Muscle of back (tissue), 11 donors: ENCODE measurements around the gene CADM4. TPM values are rescaled to one million over a fixed set of nuclear protein-coding genes. Genes with fewer than 3 reads are reported as not detected.

Source experiments
- DNase-seq, 3 donors: peaks; one replicate each; pipeline versions ENCODE4 v3.0.0 to v3.0.0-alpha.2; 2013
- polyA plus RNA-seq, 10 donors: library from polyadenylated mRNA; unstranded; fragments of 120-200 nt; gene quantifications; one replicate each; pipeline ENCODE4 v1.2.1, GENCODE V29; 2013; ENCODE audit not compliant: insufficient read length in 10 of 10

CADM4 gene
- polyA plus RNA-seq, 10 donors = 5.6 to 19.4 (median 8.7) TPM

DNA sequence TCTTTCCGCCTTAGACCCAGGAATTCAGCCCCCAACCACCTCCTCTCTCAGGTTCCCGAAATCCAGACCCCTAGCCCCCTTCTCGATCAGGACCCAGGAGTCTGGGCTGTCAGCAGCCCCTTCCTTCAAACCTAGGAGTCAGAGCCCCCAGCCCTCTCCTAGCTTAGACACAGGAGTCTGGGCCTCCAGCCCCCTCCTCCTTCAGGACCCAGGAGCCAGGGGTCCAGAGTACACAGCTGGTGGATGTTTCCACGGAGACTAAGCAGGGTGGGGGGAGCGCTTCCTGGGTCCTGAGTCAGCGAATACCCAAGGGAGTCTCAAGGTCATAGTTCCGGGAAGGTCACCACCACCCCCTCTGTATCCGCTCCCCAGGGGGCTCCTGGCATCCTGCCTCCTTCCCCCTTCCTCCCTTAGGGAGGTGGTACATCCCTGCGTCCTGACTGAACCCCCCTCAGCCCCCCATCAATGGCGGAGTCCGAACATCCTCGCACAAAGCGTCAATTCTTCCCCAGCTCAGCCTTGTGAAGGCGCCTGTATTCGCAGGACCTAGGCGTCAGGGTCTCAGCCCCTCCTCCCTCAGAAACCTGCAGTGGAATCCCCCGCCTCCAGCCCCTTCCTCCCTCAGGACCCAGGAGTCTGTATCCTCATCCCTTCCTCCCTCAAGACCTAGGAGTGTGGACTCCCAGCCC is 4.6 kb downstream of the CADM4 start:
- peak in 1 of 3 donors; percentile 48 for DNase-seq

DNA sequence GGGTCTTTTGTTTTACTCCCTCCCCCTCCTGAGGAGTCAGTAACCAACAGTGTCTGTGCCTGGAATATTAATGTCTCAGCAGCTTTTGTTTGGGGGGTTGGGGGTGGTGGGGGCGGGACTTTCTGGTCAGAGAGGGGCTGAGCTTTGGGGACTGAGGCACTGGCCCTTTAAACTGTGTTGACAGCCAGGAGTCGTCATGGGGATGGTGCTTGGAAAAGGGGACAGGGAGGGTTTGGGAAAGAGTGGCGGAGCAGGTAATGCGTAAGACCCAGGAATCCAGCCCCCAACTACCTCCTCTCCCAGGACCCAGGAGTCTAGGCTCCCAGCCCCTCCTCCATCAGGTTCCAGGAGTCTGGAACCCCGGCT is 5.2 kb downstream of the CADM4 start:
- no peak for DNase-seq

DNA sequence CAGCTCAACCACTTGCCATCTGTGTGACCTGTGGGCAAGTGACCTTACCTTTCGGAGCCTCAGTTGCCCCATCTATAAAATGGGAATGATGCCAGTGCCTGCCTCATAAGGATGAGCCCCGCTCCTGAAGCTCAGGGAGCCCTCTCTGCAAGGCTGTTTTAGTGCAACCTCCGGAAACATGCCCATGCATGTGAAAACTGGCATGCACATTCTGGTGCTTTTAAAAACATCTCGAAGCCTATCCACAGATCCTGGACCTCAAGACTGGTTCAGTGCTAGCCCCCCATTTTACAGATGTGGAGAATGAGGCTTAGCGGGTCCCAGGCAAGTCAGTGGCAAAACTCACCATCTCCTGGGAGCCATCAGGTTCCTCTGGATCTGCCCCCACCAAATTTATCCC is 5.6 kb downstream of the CADM4 start:
- no peak for DNase-seq

DNA sequence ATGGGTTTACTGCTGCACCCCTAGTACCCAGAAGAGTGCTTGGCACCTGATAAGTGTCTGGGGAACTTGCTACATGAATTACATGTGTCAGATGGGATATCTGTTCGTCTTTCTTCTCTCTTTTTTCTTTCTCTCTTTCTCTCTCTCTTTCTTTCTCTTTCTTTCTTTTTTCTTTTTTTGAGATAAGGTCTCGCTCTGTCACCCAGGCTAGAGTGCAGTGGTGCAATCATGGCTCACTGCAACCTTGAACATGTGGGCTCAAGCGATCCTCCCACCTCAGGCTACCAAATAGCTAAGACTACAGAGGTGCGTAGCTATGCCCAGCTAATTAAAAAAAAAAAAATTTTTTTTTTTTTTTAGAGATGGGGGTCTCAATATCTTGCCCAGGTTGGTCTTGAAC is 6.1 kb downstream of the CADM4 start:
- DNase-seq = no peak

DNA sequence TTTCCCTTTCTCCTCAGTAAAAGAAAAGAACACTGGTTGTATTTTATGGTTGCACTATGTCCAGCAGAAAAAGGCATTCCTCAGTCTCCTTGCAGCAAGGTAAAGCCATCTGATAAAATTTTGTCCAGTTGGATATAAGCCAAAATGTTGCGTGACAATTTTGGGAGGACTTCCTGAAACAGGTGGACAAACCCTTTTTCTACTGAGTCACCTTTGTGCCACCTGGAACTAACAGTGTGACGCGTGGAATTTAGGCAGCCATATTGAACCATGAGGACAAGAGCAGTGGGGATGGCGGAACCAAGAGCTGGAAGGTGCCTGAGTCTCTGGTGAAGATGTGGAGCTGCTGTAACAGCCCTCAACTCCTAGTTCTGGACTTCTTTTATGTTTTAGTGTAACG is 8.2 kb downstream of the CADM4 start:
- no peak for DNase-seq

DNA sequence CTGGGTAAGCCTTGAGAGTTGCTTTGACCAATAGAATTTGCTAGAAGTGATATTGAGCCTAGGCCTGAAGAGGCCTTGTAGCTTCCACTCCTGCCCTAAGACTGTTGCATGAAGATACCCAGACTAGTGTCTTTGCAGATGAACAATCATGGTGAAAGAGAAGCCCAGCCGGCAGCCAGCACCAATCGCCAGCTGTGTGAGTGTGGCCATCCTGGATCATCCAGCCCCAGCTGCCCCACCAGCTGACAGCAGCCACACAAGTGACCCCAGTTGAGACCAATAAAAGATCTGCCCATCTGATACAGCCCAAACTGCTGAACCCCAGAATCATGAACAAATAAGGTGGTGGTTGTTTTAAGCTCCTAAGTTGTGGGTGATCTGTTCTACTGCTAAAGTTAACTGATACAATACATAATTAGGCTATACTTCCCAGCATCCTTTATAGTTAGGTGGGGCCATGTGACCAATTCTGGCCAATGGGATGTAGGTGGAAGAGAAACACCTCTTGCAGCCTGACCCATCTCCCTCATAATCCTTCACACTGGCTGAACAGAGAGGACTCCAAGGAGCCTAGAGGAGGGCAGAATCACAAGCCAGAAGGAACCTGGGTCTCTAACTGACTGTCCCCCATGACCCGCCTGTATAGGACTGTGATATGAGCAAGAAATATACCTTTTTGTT is 10.9 kb downstream of the CADM4 start:
- DNase-seq = no peak

DNA sequence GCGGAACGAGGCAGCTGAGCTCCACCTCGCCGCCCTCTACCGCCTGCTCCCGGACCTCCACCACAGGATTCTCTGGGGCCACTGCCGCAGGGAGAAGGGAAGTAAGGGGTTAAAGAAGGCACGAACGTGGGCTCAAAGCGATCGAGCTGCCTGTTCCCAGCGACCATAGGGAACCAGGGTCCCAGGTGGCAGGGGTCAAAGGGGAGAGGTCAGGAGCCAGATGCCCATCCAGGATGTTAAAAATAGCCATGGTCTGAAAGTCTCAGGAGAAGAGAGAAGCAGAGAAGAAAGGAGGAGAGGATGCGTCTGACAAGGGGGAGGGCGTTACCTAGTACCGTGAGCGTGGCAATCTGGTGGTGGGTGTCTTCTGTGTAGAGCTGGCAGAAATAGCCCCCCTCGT is 12.8 kb downstream of the CADM4 start:
- DNase-seq = no peak

DNA sequence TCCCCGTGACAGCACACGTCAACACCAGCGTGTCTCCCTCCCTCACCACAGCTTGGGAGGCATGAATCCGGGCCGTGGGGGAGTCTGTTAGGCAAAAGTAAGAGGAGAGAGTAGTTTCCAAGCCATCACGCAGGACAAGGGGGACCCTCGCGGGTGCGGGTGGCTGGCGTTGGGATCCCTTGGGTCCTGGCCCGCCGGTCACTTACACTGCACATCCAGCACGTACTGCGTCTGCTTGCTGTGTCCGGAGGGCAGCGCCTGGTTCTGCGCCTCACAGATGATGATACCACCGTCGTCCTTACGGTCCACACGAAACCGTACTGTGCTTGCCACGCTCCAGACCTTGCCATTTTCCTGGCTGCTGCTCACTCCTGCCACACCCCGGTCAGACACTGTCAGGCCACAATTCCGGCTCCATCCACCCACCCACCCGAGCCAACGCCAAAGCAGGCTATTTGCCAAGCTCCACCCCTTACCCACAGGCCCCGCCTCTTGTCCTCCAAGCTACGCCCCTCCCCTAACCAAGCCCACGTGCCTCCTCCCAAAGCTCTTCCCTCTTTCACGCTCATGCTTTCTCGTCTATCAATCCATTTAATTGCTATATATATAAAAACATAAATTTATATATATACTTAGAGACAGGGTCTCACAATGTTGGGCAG is 13.6 kb downstream of the CADM4 start:
- DNase-seq = no peak

DNA sequence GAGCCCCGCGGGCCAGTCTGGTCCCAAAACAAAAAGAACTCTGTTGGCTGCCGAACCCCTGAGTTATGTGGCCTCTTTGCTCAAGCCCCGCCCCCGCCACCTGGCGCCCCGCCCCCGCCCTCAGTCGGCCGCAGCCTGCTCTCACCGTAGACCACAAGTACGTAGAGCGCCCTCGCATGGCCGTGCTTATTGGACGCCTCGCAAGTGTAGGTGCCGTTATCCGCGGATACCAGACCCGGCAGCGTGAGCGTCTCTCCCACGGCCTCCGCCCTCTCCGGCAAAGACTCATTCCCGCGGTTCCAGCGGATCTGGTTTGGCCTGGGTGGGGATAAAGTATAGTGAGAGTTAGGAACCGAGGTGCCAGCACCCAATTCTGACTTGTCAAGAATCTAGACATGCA is 14.7 kb downstream of the CADM4 start:
- DNase-seq = peak in 1 of 3 donors; percentile 26

DNA sequence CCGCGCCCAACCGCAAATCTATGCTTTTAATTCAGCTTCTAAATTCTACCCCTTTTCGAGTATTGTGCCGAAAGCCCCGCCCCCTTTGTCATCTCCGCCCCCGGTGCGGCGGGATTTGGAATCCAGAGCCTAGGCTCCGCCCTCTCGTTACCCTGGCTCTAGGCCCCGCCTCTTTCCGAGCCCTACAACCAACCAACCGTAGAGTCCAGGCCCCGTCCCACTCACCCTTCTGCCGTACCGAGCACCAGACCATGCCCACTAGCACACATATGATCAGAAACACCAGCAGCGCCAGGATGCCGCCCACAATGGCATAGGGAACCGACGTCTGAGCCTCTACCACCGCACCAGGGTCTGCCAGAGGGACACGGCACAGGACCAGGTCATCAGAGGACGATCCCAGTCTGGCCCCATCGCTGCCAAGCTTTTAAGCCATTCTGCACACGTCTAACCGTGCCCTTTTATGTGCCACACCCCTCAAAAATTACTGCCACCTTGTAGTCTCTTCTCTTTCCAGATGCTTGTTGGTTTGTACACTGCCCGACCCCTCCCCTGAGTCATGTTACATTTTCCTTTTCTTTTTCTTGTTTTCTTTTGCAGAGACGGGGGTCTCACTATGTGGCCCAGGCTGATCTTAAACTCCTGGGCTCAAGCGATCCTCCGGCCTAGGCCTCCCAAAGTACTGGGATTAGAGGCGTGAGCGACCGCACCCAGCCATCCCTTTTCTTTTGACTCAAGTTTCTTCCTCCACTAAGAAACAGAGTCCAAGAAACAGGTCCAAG is 15.6 kb downstream of the CADM4 start:
- no peak for DNase-seq

DNA sequence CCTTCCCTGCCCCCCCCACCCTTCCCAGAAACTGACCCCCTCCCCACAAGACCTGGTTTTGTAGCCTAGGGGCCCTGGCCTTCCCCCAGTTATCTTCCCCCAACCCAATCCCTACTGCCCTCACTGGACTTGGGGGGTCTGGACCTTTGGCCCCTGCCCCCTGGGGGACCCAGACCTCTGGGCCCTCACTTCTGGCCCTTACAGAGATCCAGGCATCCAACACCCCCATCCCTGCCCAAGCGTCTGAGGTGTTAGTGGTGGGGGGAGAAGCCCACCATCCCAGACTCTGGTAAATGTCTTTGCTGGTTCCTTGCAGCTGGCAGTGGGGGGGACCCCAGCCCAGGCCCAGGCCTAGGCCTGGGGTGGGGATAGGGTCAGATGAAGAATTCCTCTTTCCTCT is 16.7 kb downstream of the CADM4 start:
- DNase-seq = no peak

DNA sequence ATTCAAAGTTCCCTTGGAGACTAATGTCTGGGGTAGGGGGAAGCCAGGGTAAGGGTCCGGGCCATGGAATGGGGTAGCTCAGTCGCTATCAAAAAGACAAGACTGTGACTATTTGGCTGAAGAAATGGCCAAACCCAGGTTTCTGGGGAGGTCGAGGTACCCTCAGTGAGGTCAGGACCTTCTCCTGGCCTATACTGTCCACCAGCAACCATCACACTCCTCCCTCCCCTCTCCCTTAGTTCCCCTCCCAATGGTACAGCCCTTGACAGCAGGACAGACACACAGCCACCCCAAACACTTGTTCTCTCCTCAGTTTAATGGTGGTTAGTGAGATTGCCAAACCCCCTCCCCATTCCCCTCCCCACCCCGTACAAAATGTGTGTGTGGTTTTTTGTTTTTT is 17.6 kb downstream of the CADM4 start:
- DNase-seq = no peak

DNA sequence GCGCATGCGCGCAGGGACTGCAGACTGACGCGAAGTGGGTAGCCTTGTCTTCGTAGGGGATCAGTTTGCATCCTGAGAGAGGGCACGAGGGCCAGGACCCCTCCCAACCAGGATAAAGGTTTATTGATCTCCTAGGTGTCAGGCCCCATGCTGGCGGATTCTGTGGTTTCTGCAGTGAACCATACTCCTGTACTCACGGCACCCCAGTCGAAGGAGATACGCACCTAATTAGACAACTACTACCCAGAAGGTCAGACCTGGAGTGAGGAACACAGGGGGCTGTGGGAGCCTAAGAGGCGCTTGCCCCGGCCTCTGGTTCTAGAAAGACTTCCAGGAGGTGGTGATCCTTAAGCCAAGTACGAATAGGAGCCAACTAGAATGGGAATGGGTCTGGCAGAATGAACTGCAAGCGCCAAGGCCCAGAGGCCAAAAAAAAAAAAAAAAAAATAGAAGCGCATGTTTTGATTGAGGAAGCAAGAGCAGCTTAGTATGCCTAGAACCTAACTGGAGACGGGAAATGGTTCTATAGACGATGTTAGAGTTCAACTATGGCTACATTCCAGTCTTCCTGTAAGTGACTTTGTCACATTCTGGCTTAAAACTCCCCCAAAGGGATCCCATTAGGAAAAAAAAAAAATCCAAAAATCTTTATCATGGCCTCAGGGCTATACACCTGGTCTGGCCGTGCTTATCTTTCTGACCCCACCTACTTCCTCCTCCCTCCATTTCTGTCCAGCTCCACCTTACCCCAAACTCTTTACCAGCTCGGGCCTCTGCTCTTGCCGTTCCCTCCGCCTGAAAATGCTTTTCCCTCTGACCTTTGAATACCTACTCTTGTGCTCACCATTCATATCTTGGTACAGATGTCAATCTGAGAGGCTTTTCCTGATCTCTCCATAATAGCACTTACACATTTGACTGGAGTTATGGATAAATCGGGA is 19.3 kb downstream of the CADM4 start:
- DNase-seq = no peak

DNA sequence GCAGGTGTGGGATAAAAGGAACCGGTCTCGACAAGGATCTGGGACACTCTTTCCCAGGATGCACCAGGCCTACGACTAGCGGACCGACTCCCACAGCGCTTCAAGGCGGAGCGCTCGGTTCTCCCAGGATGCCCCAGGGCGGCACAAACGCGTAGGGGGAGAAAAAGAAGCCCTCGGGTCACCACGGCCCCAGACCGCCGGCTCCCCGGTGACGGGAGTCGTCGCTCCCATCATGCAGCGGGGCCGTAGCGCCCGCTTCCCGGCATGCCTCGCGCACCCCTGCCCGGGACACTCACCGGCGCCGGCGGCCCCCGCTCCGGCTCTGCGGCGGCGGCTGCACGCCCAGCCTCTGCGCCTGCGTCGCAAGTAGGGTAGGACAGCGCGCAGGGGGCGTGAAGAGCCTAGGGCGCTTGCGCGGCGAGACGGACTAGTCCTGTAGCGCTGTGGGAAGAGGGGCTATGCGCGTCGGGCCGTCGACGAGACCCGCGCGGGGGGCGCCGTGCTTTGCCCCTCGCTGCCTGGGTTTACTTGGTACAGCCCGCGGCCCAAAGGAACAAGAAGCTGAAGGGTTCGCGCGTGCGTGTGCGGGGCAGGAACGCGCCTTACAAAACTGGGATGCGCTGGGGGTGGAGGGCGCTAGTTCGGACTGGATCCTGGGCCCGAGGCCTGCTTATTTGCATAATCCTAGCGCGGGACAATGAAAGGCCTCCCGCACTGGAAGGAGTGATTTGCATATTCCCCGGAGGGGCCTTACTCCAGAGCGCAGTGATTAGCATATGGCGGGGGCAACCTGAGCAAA is 20.2 kb downstream of the CADM4 start, which contains the start of gene ZNF428:
Gene ZNF428 (minus strand): TSS at position 368 of the 799 bp plus-strand sequence. CDS start 5,325 bp downstream, outside the sequence.
- peak; percentile 89 to 97 (median 93) for DNase-seq

DNA sequence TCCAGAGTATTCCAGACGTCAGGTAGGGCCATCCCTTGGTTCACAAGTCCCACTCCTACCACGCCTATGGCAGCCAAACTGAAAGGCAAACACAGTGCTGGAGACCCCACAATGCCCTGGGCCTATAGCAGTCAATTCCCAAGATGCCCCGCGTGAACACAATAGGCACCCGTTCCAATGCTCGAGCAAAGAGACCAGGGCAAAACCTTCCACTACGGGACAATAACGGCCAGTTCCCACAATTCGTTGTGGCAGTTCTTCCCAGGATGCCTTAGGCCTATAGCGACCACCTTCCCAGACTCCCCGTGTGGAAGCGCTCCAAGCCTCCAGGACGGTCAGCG is 20.8 kb downstream of the CADM4 start:
- DNase-seq = peak in 1 of 3 donors; percentile 38

DNA sequence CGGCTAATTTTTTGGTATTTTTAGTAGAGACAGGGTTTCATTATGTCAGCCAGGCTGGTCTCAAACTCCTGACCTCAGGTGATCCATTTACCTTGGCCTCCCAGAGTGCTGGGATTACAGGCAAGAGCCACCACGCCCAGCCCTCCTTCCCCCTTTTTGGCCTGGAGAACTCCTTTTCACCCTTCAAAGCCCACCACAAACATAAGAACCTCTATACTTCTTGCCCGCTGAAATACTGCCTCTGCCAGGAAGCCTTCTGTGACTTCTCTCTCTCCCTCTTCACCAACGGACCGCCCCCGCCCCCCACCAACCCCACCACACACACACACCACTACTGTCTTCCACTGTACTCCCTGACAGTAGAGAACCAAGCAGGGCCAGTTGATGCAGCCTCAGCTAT is 22.7 kb downstream of the CADM4 start:
- no peak for DNase-seq

DNA sequence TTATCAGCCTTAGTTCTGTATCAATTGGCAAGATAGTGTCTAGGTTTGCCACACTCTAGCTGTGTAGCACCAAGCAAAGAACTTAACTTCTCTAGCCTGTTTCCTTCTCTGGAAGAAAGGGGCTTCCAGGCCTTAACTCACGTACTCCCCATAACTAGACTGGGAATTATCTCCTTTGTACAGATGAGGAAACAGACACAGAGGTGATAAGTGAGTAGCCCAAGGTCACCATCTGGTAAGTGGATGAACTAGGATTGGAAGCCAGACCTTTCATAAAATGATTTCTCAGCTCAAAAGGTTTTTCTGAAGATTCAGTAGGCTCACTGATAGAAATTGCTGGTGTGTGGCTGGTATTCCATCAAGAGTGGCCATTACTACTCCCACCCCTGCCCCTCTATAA is 23.3 kb downstream of the CADM4 start:
- no peak for DNase-seq

DNA sequence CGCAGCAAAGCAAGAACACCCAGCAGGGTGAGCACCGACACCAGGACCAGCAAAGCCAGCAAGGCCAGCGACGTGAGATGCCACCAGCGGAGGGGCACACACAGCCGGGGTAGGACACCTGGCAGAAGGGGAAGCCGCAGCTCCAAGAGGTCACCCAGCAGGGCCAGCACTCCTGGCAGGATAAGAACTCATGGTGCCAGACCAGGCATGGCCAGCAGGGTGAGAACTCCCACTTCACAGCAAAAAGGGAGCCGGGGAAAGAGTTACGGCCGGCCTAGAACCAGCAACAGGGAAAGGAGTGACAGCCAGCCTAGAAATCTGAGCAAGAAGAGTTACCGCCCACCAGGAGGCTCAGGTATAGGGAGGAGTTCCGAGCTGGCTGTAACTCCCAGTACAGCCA is 27.3 kb downstream of the CADM4 start:
- no peak for DNase-seq

DNA sequence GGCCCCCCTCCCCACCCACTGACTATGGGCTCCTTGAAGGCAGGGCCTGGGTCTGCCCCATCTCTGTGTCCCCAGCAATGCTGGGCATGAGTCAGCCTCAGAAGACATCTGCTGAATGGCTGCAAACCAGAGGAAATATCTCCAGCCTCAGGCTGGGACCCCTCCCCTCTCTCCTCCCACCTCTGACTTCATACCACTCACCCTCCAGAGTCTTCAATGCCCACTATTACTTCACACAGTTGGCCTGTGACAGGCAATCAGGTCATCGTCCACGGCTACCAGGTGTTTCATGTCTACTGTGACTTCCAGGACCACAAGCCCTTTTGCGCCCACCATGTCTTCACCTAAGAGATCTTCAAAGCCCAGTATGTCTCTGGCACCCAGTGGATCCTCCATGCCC is 27.9 kb downstream of the CADM4 start, which contains the start of gene SRRM5:
Gene SRRM5 (plus strand): TSS at position 301 of the 400 bp plus-strand sequence. CDS start 34 bp downstream, at position 335.
- no peak for DNase-seq

DNA sequence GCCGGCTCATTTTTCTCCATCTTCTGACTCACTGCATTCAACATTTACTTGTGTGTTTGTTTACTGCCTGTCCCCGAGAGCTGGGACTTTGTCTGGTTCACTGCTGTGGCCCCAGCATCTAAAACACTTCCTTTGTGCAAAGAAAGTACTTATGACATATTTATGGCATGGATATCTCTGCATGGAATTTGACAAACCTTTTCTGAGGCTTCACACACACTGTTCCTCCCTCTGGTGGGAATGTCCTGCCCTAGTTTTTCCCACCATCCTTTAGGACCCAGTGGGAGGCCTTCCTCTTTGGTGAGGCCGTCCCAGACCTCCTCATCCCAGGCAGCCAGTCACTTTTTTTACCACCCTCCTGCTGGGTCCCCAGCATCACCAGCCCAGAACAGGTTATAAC is 29.2 kb downstream of the CADM4 start:
- DNase-seq = no peak
